ENCODE measurements around the gene CCR5.

CCR5 gene

DNA sequence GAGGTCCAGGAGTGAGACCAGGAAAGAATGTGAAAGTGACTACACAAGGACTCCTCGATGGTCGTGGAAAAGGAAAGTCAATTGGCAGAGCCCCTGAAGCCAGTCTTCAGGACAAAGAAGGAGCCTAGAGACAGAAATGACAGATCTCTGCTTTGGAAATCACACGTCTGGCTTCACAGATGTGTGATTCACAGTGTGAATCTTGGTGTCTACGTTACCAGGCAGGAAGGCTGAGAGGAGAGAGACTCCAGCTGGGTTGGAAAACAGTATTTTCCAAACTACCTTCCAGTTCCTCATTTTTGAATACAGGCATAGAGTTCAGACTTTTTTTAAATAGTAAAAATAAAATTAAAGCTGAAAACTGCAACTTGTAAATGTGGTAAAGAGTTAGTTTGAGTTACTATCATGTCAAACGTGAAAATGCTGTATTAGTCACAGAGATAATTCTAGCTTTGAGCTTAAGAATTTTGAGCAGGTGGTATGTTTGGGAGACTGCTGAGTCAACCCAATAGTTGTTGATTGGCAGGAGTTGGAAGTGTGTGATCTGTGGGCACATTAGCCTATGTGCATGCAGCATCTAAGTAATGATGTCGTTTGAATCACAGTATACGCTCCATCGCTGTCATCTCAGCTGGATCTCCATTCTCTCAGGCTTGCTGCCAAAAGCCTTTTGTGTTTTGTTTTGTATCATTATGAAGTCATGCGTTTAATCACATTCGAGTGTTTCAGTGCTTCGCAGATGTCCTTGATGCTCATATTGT, 10.8 kb upstream of the CCR5 start:
- peak; percentile 92 to 93 for ATAC-seq

DNA sequence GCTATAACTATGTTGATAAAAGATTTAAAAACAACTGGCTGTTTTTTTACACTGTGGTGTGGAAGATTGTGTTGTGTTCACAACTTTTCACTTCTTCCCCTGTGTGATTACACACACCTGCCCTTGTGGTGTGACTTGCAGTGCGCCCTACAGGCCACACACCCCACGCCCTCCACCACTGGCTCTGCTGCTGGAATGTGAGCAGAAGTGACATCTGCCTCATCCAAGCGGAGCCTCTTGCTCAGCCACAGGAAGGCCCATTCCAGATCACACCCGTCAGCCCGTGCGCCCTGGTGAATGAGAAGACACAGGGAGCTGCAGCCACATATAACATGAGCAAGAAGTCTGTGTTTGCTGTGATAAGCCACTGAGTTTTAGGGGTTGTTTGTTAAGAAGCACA, 9.8 kb upstream of the CCR5 start:
- ATAC-seq = no peak

DNA sequence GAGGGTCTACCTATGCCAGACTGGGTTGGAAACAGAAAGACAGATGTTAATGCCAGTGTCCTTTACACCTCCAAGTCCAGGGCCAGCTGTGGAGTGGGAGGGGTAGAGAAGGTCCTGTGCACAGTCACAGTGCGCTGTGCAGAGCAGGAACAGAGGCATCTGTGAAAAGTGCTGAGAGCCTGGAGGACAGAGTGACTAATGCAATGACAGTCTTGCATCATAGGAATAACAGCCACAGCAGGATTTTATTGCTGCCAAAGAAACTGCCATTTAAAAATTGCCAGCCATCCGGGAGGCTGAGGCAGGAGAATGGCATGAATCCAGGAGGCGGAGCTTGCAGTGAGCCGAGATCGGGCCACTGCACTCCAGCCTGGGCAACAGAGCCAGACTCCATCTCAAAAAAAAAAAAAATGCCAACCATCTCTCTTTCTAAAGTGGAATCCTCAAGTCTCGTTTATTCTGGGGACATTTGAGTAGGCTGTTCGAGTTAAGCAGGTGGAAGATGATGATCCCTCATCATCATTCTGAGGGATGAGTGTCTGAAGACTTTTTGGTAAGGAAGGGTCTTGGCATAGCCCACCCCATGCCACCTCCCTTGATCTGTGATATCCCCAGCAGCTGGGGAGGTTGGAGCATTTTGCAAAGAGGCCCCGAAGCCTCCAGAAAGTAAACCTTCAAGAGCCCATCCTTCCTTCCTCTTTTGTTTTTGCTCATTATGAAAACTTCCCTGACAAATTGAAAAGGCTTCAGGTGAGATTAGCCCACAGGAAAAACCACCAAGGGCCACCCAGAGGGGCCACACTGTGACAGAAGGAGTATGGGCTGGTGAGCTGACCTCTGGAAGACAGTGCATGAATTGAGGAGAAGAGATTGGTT, 9.1 kb upstream of the CCR5 start:
- no peak for ATAC-seq

DNA sequence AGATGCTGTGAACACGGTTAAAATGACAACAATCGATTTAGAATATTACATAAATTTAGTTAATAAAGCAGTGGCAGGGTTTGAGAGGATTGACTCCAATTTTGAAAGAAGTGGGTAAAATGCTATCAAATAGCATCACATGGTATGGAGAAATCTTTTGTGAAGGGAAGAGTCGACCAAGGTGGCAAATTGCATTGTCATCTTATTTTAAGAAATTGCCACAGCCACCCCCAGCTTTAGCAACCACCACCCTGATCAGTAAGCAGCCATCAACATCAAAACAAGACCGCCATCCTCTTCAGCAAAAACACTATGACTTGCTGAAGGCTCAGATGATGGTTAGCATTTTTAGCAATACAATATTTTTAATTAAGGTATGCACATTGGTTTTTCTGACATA, 5.7 kb upstream of the CCR5 start:
- no peak for ATAC-seq

DNA sequence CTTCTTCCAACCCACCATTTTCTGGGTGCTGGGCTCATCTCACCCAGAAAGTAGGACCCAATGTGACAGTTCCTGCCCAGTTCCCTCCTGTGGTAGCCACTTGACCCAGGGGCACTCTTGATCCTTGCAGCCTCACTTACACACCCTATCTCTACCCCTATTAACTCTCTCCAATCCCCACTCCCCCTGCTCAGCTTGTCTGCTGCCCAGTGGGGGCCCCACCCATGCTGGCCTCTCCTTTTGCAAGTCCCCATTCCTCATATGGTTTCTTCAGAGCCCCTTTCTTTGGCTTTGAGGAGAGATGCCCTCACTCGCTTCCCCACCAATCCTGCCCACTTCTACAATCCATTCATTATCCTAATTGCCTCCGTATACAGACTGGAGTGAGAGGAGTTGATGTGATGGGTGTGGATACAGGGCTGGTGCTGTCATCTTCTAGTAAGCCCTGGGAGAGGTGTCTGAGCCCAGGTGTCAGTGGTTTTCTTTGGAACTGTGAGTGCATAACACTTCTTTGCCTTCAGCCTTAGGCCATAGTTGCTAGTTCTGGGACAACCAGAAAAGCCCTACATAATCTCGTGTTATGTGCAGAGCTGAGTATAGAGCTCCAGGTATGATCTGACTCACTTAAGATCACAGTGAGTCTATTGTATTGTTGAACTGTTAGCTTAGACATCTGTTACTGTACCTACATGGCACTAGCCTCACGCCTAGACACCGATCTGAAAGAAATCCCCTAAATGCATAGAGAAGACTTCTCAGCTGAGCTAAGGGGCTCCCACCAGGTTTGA, 4.8 kb upstream of the CCR5 start:
- ATAC-seq = no peak

DNA sequence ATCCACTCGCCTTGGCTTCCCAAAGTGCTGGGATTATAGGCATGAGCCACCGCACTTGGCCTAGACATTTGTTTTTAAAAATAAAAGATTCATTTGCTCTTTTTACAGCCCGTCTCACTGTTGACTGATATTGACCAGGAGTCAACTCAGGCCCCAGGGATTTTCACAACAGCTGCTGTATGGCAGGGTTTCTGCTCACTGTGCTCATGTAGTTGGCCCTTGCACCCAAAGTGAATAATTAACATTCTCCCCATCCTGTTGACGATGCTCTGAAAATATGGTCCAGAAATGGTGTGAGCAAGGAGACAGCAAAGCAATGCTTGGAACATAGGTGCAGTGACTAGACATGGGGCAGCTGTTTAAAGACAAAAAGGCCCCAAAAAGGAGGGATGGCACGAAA, 2.9 kb upstream of the CCR5 start:
- no peak for ATAC-seq

DNA sequence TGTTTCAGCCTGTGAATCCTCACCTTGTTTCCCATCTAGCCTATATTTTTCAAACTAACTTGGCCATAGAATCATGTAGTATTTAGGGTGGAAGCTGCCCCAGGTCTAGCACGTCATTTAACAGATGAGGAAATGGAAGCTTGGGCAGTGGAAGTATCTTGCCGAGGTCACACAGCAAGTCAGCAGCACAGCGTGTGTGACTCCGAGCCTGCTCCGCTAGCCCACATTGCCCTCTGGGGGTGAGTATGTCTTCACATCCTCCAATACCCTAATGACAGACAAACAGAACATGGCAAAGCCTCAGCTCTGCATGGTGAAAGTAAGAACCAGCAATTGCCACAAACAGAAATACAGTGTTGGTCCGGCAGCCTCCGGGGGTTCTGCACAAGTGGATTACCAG, 2.2 kb upstream of the CCR5 start:
- peak; percentile 29 to 30 for ATAC-seq

DNA sequence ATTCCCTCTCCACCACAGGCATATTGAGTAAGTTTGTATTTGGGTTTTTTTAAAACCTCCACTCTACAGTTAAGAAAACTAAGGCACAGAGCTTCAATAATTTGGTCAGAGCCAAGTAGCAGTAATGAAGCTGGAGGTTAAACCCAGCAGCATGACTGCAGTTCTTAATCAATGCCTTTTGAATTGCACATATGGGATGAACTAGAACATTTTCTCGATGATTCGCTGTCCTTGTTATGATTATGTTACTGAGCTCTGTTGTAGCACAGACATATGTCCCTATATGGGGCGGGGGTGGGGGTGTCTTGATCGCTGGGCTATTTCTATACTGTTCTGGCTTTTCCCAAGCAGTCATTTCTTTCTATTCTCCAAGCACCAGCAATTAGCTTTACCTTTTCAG, 1.6 kb upstream of the CCR5 start:
- ATAC-seq = no peak

DNA sequence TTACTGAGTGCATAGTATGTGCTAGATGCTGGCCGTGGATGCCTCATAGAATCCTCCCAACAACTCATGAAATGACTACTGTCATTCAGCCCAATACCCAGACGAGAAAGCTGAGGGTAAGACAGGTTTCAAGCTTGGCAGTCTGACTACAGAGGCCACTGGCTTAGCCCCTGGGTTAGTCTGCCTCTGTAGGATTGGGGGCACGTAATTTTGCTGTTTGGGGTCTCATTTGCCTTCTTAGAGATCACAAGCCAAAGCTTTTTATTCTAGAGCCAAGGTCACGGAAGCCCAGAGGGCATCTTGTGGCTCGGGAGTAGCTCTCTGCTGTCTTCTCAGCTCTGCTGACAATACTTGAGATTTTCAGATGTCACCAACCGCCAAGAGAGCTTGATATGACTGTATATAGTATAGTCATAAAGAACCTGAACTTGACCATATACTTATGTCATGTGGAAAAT, 1.0 kb upstream of the CCR5 start:
- ATAC-seq = peak; percentile 81

DNA sequence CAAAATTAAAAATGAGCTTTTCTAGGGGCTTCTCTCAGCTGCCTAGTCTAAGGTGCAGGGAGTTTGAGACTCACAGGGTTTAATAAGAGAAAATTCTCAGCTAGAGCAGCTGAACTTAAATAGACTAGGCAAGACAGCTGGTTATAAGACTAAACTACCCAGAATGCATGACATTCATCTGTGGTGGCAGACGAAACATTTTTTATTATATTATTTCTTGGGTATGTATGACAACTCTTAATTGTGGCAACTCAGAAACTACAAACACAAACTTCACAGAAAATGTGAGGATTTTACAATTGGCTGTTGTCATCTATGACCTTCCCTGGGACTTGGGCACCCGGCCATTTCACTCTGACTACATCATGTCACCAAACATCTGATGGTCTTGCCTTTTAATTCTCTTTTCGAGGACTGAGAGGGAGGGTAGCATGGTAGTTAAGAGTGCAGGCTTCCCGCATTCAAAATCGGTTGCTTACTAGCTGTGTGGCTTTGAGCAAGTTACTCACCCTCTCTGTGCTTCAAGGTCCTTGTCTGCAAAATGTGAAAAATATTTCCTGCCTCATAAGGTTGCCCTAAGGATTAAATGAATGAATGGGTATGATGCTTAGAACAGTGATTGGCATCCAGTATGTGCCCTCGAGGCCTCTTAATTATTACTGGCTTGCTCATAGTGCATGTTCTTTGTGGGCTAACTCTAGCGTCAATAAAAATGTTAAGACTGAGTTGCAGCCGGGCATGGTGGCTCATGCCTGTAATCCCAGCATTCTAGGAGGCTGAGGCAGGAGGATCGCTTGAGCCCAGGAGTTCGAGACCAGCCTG, 984 bp downstream of the CCR5 start:
- no peak for ATAC-seq

DNA sequence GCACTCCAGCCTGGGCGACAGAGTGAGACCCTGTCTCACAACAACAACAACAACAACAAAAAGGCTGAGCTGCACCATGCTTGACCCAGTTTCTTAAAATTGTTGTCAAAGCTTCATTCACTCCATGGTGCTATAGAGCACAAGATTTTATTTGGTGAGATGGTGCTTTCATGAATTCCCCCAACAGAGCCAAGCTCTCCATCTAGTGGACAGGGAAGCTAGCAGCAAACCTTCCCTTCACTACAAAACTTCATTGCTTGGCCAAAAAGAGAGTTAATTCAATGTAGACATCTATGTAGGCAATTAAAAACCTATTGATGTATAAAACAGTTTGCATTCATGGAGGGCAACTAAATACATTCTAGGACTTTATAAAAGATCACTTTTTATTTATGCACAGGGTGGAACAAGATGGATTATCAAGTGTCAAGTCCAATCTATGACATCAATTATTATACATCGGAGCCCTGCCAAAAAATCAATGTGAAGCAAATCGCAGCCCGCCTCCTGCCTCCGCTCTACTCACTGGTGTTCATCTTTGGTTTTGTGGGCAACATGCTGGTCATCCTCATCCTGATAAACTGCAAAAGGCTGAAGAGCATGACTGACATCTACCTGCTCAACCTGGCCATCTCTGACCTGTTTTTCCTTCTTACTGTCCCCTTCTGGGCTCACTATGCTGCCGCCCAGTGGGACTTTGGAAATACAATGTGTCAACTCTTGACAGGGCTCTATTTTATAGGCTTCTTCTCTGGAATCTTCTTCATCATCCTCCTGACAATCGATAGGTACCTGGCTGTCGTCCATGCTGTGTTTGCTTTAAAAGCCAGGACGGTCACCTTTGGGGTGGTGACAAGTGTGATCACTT, 2.0 kb downstream of the CCR5 start:
- ATAC-seq = no peak

DNA sequence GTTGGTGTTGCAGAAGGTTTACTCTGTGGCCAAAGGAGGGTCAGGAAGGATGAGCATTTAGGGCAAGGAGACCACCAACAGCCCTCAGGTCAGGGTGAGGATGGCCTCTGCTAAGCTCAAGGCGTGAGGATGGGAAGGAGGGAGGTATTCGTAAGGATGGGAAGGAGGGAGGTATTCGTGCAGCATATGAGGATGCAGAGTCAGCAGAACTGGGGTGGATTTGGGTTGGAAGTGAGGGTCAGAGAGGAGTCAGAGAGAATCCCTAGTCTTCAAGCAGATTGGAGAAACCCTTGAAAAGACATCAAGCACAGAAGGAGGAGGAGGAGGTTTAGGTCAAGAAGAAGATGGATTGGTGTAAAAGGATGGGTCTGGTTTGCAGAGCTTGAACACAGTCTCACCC, 4.0 kb downstream of the CCR5 start:
- ATAC-seq = no peak

DNA sequence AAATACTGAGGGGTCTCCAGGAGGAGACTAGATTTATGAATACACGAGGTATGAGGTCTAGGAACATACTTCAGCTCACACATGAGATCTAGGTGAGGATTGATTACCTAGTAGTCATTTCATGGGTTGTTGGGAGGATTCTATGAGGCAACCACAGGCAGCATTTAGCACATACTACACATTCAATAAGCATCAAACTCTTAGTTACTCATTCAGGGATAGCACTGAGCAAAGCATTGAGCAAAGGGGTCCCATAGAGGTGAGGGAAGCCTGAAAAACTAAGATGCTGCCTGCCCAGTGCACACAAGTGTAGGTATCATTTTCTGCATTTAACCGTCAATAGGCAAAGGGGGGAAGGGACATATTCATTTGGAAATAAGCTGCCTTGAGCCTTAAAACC, 4.5 kb downstream of the CCR5 start:
- ATAC-seq = peak; percentile 30 to 41

DNA sequence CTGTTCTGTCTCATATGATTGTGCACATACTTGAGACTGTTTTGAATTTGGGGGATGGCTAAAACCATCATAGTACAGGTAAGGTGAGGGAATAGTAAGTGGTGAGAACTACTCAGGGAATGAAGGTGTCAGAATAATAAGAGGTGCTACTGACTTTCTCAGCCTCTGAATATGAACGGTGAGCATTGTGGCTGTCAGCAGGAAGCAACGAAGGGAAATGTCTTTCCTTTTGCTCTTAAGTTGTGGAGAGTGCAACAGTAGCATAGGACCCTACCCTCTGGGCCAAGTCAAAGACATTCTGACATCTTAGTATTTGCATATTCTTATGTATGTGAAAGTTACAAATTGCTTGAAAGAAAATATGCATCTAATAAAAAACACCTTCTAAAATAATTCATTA, 5.1 kb downstream of the CCR5 start:
- ATAC-seq = no peak

DNA sequence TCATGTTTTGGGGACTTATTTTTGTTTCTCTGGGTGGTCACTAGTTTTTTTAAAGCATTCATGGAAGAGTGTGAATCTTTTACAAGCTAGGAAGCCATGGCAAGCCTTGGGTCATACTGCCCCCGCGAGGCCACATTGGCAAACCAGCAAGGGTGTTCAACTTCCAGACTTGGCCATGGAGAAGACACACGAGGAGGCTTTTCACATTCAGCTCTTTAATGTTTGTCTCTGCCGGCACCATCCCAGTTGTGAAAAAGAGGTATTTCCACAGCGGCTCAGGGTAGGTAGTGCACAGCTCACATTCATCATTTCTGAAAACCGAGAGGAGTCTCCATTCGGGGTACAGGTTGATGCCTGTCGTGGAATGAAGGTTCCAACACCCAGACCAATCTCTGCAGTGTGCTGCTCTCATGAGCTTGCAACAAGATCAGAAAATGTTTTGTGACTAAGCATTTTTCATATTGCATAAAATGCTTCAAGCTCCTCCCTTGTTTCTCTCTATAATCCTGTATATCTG, 7.7 kb downstream of the CCR5 start:
- no peak for ATAC-seq

DNA sequence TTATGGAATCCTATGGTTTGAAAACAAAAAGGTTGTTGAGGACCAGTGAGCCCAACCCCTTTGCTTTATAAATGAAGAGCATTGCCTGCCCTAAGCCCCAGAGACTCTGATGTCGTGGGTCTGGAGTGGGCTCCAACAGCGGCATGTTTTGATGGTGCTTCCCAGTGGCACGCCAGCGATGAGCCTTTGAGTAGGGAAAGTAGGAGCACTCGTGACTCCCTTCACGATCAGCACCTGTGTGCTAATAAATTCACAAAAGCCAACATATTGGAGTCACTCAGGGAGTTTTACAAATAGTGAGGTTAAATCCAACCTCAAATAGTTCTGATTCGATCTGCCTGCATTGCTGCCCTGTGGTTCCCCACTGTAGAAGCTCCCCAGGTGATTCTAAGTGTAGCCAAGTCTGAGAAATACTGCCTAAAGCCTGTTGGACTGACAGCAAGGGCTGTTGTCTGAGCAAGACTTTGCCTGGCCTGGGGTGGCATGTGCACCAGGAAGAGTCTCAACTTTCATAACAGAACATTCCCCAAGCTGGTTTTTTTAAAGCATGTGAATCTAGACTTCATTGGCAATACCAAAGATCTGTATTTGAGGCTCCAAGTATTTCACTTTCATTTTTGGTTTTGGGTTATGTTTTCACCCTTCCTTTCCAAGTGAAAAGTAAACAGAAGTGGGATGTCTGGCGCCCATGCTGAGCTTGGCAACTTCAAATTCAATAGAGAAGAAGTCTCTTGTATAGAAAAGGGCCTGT, 9.9 kb downstream of the CCR5 start:
- no peak for ATAC-seq

DNA sequence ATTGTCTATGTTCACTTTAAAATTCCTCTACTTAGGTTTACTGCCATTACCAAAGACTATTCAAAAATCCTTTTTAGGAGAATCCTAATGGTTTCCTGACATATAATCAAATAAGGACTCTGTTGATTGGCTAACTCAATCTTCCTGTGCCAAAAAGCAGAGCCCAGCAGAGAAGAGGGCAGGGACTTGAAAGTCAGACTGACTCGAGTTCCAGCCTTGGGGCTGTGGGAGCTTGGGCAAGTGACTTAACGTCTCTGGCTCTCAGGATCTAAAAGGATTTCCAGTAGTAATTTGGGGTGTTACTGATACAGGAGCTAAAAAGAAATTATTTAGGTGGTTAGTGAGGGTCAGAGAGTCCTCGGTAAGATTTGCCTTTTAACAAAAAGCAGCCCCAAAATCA, 10.9 kb downstream of the CCR5 start:
- no peak for ATAC-seq

DNA sequence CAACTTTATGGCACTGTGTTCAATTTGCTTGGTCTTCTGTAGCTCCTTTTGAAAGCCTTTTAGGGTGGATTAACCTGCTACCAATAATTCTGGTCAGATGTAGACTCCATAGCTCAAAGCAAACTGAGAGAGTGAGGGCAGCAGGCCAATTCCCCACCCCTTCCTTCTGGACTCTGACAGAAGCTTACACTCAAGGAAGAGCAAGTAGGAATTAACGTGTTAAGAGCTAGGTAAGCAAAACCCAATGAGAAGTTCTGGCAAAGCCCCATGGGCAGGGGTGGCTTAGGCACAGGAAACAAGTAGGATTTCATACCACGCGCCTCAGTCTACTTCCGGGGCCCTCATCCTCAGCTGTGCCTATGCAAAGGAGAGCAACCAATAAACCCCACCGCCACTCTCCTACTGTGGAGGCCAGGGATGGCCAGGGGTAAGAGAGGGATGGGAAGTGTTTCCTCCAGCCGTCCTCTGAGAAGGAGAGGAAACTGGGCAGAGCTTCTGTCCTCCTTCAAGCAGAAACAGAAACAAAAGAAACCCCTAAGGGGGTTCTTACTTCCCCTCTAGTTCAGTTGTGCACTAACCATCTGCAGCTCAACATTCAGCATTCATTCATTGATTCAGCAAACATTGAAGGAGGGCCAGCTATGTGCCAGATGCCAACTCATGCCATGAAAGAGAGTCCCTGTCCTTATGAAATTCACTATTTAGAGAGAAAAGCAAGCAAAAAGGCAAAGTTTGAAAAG, 12.6 kb downstream of the CCR5 start:
- no peak for ATAC-seq

DNA sequence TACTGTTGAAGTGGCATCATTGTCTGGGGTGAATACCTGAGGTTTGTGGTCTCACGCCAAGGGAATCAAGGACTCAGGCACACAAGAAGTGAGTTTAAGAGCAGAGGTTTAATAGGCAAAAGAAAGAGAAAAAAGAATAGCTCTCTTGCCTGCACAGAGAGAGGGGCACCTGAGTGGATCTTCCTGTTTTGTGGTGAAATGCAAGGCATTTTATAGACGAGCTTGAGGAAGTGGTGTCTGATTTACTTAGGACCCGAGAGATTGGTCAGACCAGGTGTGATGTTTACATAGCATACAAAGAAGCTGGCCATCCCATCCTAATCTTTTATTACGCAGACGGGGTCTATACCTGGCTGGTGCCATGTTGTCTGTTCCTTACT, 13.2 kb downstream of the CCR5 start:
- ATAC-seq = no peak

DNA sequence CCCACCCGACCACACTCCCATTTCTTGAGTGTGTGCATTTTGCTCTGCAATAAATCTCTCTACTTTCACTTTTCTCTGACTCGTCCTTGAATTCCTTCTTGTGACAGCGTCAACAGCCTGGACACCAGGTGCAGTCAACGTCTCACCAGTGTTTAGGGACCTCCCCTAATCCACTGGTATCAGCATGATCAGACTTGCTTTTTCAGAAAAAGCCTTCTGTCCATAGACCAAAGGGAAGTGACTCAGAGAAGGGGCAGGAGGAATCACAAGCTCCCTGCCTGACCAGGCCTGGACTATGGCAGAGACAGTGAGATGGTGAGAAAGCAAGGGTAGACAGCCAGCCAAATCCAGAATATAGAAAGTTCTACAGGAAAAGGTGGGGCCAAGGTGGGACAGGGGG, 15.5 kb downstream of the CCR5 start:
- peak in 1 of 2 donors; percentile 17 for ATAC-seq

Data from activated CD4-positive, CD25-positive, alpha-beta regulatory T cell treated with anti-CD3 and anti-CD28 coated beads, Interleukin-2, amount 50 U/mL, for 24 hours (primary cell).